ENCODE results near the gene POTEG. TPM values are rescaled to one million over a fixed set of nuclear protein-coding genes. Genes with fewer than 3 reads are reported as not detected.
"Not testable (repeated sequence)": the region's sequence is repeated elsewhere in the genome, so short reads cannot be mapped to it uniquely, and the experiment has no call there.

Gene POTEG
- total RNA-seq, 1 experiment from 2014 or later = 0.75 TPM

- DNase-seq (ENCODE audit: low spot score) = not testable (repeated sequence)
These were observed 61.2 kb downstream of the POTEG start for GRCh38 chr14:19372813-19373500.

- not testable (repeated sequence) for DNase-seq (ENCODE audit: low spot score)
These were observed 62.4 kb downstream of the POTEG start for GRCh38 chr14:19371767-19372166.

GRCh38 chr14:19362803-19363202 is 71.3 kb downstream of the POTEG start:
- DNase-seq (ENCODE audit: low spot score) = not testable (repeated sequence)

DNA sequence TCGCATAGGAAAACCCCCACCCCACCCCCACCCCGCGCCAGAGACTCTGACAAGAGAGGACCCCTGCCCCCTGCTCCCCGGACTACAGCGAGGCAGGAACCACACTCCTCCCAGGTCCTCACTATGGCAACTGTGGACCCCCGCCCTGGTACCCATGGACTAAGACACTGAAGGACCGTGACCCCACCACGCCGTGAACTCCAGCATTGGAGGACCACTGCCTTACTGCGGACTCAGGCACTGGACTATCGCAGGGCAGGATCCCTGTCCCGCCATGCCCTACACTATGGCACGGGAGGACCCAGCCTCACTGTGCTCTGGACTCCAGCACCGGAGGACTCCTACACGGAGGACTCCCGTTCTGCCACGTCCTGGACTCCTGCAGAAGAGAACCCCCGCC is 71.8 kb downstream of the POTEG start:
- not testable (repeated sequence) for DNase-seq (ENCODE audit: low spot score)

GRCh38 chr14:19361636-19362253 is 72.4 kb downstream of the POTEG start:
- DNase-seq (ENCODE audit: low spot score) = not testable (repeated sequence)

- DNase-seq (ENCODE audit: low spot score) = not testable (repeated sequence)
These were observed 73.1 kb downstream of the POTEG start for GRCh38 chr14:19360937-19361635.

Data from H4 (cell line).